Keratinocyte (primary cell): ENCODE results near the gene CAMK2D. TPM values are rescaled to one million over a fixed set of nuclear protein-coding genes. Genes with fewer than 3 reads are reported as not detected.

ENCODE experiments used
- DNase-seq: peaks from one replicate; pipeline ENCODE4 v3.0.0-alpha.2; 2011; ENCODE audit warnings: low read depth, missing footprints, low spot score
- FAIRE-seq: peaks from 2 replicates; lab custom pipeline; 2011; peaks lifted over from hg19 to GRCh38; lab: Jason Lieb, UNC
- H2AFZ ChIP-seq: 2 replicates; pipeline ENCODE4 v1.6.0; 2012; ENCODE audit warnings: low read length, control low read depth, inconsistent platforms; ENCODE audit not compliant: control insufficient read depth
- H3K27ac ChIP-seq: 2 replicates; pipeline ENCODE4 v1.5.1; 2011; ENCODE audit warnings: low read length; ENCODE audit not compliant: control insufficient read depth, insufficient read depth
- H3K27me3 ChIP-seq: 3 replicates; pipeline ENCODE4 v1.6.0; 2011; ENCODE audit warnings: low read length; ENCODE audit not compliant: control insufficient read depth, insufficient read depth; ENCODE audit errors: extremely low read depth
- H3K36me3 ChIP-seq, 2 experiments: 2 replicates in 1 of 2; 3 replicates in 1 of 2; pipeline ENCODE4 v1.5.1; 2011; ENCODE audit warnings: low read length in 2 of 2, mild to moderate bottlenecking in 1 of 2; ENCODE audit not compliant: control insufficient read depth in 2 of 2, insufficient read depth in 2 of 2; ENCODE audit errors: extremely low read depth in 1 of 2
- H3K4me1 ChIP-seq: 3 replicates; pipeline ENCODE4 v1.5.1; 2011; ENCODE audit warnings: low read length; ENCODE audit not compliant: control insufficient read depth, insufficient read depth; ENCODE audit errors: extremely low read depth
- H3K4me2 ChIP-seq: 3 replicates; pipeline ENCODE4 v1.6.0; 2011; ENCODE audit warnings: low read depth, low read length; ENCODE audit not compliant: control insufficient read depth, insufficient read depth; ENCODE audit errors: extremely low read depth
- H3K4me3 ChIP-seq, 3 experiments: fragments of 200-600 bp in 1 of 3; sonication (generic) in 1 of 3; 2 replicates in 2 of 3; 3 replicates in 1 of 3; pipeline ENCODE4 v1.5.1; 2011 to 2016; ENCODE audit warnings: low read length in 3 of 3, mild to moderate bottlenecking in 3 of 3, control low read depth in 2 of 3, inconsistent platforms in 1 of 3, low read depth in 1 of 3, mixed read lengths in 1 of 3, mixed run types in 1 of 3, moderate library complexity in 1 of 3; ENCODE audit not compliant: control insufficient read depth in 2 of 3, insufficient read depth in 2 of 3; ENCODE audit errors: extremely low read depth in 1 of 3
- H3K79me2 ChIP-seq: 2 replicates; pipeline ENCODE4 v1.6.0; 2012; ENCODE audit warnings: low read length; ENCODE audit not compliant: control insufficient read depth, insufficient read depth
- H3K9ac ChIP-seq: 3 replicates; pipeline ENCODE4 v1.6.0; 2011; ENCODE audit warnings: low read length; ENCODE audit not compliant: control insufficient read depth, insufficient read depth; ENCODE audit errors: extremely low read depth
- H3K9me1 ChIP-seq: 3 replicates; pipeline ENCODE4 v1.6.0; 2011; ENCODE audit warnings: low read length; ENCODE audit not compliant: control insufficient read depth, insufficient read depth; ENCODE audit errors: extremely low read depth
- H3K9me3 ChIP-seq: 2 replicates; pipeline ENCODE4 v1.5.1; 2012; ENCODE audit warnings: low read depth, low read length; ENCODE audit not compliant: control insufficient read depth
- H4K20me1 ChIP-seq: 3 replicates; pipeline ENCODE4 v1.6.0; 2011; ENCODE audit warnings: low read length; ENCODE audit not compliant: control insufficient read depth, insufficient read depth; ENCODE audit errors: extremely low read depth
- CTCF ChIP-seq, 3 experiments: IDR thresholded peaks in 1 of 3; conservative IDR thresholded peaks in 1 of 3; optimal IDR thresholded peaks in 1 of 3; 2 replicates in 2 of 3; 3 replicates in 1 of 3; pipeline versions ENCODE3 to v1.5.1; 2011; ENCODE audit warnings: low read length in 3 of 3, mild to moderate bottlenecking in 3 of 3, moderate library complexity in 2 of 3, control low read depth in 1 of 3, inconsistent platforms in 1 of 3; ENCODE audit not compliant: insufficient read depth in 2 of 3; ENCODE audit errors: extremely low read depth in 1 of 3
- EZH2 ChIP-seq: IDR thresholded peaks from one replicate; pipeline ENCODE4 v1.6.1; 2012; ENCODE audit warnings: inconsistent platforms, mild to moderate bottlenecking, low read length, moderate library complexity
- dilution Hi-C: fragments of 300-500 bp; cut with MboI; formaldehyde crosslinking; loops from one replicate; pipeline ENCODE4 v1.7.0; 2020; ENCODE audit warnings: low sequenced_read_pairs; ENCODE audit not compliant: extremely low pct_ligation_motif_present
- polyA plus RNA-seq, 5 experiments: library from polyadenylated mRNA; depleted of rRNA in 3 of 5; stranded (reverse) in 3 of 5; stranded (forward) in 1 of 5; unstranded in 1 of 5; fragments of >200 nt; gene quantifications; 1 replicate in 1 of 5; 2 replicates in 3 of 5; 3 replicates in 1 of 5; pipeline versions ENCODE4 v1.2.1 to v1.2.3, GENCODE V29; 2011 to 2012; ENCODE audit warnings: missing spikeins in 2 of 5, low read depth in 1 of 5, low replicate concordance in 1 of 5

Gene CAMK2D
- polyA plus RNA-seq, 1 donor (not counting 4 experiments of a cell fraction or from before 2014, with no cell fraction given) = 18.8 TPM

DNA sequence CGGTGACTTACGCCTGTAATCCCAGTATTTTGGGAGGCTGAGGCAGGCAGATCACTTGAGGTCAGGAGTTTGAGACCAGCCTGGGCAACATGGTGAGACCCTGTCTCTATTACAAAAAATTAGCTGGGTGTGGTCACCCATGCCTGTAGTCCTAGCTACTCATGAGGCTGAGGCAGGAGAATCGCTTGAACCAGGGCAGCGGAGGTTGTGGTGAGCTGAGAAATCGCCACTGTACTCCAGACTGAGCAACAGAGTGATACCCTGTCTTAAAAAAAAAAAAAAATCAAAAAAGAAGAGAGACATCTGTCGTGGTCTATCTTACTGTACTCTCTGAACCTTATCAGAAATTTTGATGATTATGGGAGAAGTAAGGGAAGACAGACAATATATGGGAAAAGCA lies 144.3 kb downstream of the CAMK2D start:
- dilution Hi-C loops = no loop called here
- Histone ChIP-seq H3K4me3 (no peak overlapping the region), H3K9me1 (no peaks in the 10 kb centered on the region), H3K36me3 (no peaks in the 10 kb centered on the region), H3K27me3 (no peaks in the 10 kb centered on the region), H3K4me2 (no peak overlapping the region), H2AFZ (no peak overlapping the region), H3K9ac (no peak overlapping the region), H3K79me2 (no peaks in the 10 kb centered on the region), H3K27ac (no peak overlapping the region), H3K9me3 (no peaks in the 10 kb centered on the region), H4K20me1 (no peaks in the 10 kb centered on the region), H3K4me1 (no peaks in the 10 kb centered on the region)
- TF ChIP-seq EZH2 = no peak
- TF ChIP-seq CTCF (optimal IDR thresholded peaks at IDR 0.05 in 1 of 3, IDR thresholded peaks at IDR 0.05 in 1 of 3, conservative IDR thresholded peaks at IDR 0.05 in 1 of 3; ENCODE audit: extremely low read depth in 1 of 3, insufficient read depth in 2 of 3, low read length in 3 of 3) = no peak
- DNase-seq (no peak), FAIRE-seq (no peak)

DNA sequence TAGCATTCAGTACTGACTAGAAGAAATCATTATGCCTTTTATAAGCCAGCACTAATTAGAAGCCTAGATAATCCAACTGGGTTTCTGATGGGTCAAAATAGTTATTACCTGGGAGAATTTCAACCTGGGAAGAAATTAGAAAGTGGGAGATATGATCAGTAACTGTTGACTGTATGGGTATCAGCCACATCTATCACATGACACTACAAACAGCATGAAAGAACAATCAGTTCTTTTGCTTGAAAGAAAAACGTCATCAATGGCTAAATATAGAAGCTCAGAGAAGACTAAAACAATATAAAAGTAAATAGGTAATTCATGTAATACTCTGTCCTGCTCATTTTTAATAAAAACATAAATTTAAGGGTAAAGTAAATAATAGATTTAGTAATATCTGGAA lies 145.1 kb downstream of the CAMK2D start:
- H3K36me3 ChIP-seq = no peaks in the 10 kb centered on the region
- no peaks in the 10 kb centered on the region for H3K4me1 ChIP-seq
- H3K9me3 ChIP-seq = no peaks in the 10 kb centered on the region
- H4K20me1 ChIP-seq = no peaks in the 10 kb centered on the region
- H3K79me2 ChIP-seq = no peaks in the 10 kb centered on the region
- H3K9me1 ChIP-seq = no peaks in the 10 kb centered on the region
- no peak overlapping the region for H3K4me3 ChIP-seq
- TF ChIP-seq EZH2 (no peak), CTCF (optimal IDR thresholded peaks at IDR 0.05 in 1 of 3, IDR thresholded peaks at IDR 0.05 in 1 of 3, conservative IDR thresholded peaks at IDR 0.05 in 1 of 3; ENCODE audit: extremely low read depth in 1 of 3, insufficient read depth in 2 of 3, low read length in 3 of 3) (no peak)
- no peak for DNase-seq
- FAIRE-seq = no peak
- no peaks in the 10 kb centered on the region for H3K27me3 ChIP-seq
- dilution Hi-C loops = no loop called here
- H2AFZ ChIP-seq = no peak overlapping the region
- no peak overlapping the region for H3K9ac ChIP-seq
- H3K27ac ChIP-seq = no peak overlapping the region
- no peak overlapping the region for H3K4me2 ChIP-seq
